ENCODE measurements around the gene CNDP2.

DNA sequence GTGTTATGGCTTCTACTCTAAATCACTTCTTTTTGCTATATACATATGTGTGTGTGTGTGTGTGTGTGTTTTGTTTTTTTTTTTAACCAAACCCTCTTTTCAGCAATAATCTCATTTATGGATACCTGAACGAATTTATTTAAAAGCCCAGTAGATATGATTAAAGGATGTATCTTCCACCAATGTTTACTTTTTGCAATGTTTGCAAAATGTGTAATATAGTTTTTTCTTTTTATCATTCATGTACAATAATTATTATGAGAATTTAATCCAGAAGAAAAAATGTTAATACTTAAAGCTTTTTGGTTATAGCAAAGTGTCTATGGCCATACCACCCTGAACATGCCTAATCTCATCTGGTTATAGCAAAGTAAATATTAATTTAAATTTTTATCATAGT, 1.6 kb upstream of the CNDP2 start:
- TF ChIP-seq, protein P1, sequence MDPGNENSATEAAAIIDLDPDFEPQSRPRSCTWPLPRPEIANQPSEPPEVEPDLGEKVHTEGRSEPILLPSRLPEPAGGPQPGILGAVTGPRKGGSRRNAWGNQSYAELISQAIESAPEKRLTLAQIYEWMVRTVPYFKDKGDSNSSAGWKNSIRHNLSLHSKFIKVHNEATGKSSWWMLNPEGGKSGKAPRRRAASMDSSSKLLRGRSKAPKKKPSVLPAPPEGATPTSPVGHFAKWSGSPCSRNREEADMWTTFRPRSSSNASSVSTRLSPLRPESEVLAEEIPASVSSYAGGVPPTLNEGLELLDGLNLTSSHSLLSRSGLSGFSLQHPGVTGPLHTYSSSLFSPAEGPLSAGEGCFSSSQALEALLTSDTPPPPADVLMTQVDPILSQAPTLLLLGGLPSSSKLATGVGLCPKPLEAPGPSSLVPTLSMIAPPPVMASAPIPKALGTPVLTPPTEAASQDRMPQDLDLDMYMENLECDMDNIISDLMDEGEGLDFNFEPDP (CRISPR knock-in tag; conservative IDR thresholded peaks at IDR 0.05) = no peak
- TF ChIP-seq, protein P2, sequence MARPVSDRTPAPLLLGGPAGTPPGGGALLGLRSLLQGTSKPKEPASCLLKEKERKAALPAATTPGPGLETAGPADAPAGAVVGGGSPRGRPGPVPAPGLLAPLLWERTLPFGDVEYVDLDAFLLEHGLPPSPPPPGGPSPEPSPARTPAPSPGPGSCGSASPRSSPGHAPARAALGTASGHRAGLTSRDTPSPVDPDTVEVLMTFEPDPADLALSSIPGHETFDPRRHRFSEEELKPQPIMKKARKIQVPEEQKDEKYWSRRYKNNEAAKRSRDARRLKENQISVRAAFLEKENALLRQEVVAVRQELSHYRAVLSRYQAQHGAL (CRISPR knock-in tag; IDR thresholded peaks at IDR 0.05; ENCODE audit: not compliant biosample characterization) = no peak
- TF ChIP-seq, protein P3, sequence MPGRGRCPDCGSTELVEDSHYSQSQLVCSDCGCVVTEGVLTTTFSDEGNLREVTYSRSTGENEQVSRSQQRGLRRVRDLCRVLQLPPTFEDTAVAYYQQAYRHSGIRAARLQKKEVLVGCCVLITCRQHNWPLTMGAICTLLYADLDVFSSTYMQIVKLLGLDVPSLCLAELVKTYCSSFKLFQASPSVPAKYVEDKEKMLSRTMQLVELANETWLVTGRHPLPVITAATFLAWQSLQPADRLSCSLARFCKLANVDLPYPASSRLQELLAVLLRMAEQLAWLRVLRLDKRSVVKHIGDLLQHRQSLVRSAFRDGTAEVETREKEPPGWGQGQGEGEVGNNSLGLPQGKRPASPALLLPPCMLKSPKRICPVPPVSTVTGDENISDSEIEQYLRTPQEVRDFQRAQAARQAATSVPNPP (CRISPR knock-in tag; IDR thresholded peaks at IDR 0.05) = no peak
- TF ChIP-seq, protein P4, sequence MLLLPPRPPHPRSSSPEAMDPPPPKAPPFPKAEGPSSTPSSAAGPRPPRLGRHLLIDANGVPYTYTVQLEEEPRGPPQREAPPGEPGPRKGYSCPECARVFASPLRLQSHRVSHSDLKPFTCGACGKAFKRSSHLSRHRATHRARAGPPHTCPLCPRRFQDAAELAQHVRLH (CRISPR knock-in tag; IDR thresholded peaks at IDR 0.05; ENCODE audit: borderline replicate concordance, low read depth) = no peak
- TF ChIP-seq HDAC6 (IDR thresholded peaks at IDR 0.05; ENCODE audit: low read depth, low read length) (no peak), DPF2 (CRISPR knock-in tag; IDR thresholded peaks at IDR 0.05; ENCODE audit: borderline replicate concordance, low read depth) (no peak), ZNF34 (CRISPR knock-in tag; IDR thresholded peaks at IDR 0.05; ENCODE audit: borderline replicate concordance) (no peak), SALL2 (CRISPR knock-in tag; IDR thresholded peaks at IDR 0.05) (no peak), EZH2 (conservative IDR thresholded peaks at IDR 0.05; ENCODE audit: low read depth, low read length) (no peak), ASH2L (IDR thresholded peaks at IDR 0.05; ENCODE audit: insufficient read length, low read depth, low read length) (no peak)
- TF ChIP-seq, protein P5, sequence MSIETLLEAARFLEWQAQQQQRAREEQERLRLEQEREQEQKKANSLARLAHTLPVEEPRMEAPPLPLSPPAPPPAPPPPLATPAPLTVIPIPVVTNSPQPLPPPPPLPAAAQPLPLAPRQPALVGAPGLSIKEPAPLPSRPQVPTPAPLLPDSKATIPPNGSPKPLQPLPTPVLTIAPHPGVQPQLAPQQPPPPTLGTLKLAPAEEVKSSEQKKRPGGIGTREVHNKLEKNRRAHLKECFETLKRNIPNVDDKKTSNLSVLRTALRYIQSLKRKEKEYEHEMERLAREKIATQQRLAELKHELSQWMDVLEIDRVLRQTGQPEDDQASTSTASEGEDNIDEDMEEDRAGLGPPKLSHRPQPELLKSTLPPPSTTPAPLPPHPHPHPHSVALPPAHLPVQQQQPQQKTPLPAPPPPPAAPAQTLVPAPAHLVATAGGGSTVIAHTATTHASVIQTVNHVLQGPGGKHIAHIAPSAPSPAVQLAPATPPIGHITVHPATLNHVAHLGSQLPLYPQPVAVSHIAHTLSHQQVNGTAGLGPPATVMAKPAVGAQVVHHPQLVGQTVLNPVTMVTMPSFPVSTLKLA (IDR thresholded peaks at IDR 0.05) = no peak

All from HepG2 (cell line).